ENCODE results near the gene UBB. TPM values are rescaled to one million over a fixed set of nuclear protein-coding genes. Genes with fewer than 3 reads are reported as not detected.
A peak's percentile ranks its signal among the peaks of the same experiment; 100 is the strongest.

UBB gene
- polyA plus RNA-seq, 3 donors, result 1,176 to 1,365 (median 1,282) TPM

DNA sequence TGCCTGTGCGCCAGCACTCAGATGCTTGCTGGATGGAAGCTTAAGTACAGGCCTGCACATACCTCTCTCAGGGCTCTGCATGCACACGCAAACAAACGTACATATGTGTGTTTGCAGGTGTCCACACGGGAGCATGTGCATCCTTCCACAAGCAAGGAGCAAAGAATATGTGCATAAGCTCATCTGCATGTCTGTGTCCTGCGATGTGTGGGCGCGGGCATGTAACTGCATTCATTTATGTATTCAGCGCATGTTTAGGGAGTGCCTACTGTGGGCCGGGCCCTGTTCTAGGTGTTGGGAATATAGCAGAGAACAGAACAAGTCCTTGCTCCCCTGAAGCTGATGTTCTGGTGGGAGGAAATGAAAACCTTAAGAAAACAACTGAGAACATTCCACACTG is 48.2 kb downstream of the UBB start:
- intact Hi-C loops (cut with micrococcal nuclease), result no loop called here
- Histone ChIP-seq H3K4me3 (replicated peaks in 1 of 3; ENCODE audit: low read depth in 2 of 3, low read length in 3 of 3) (no peak overlapping the region), H4K20me1 (ENCODE audit: insufficient read depth, low read length) (peaks cover 5% of the 10 kb centered on the region), H3K4me2 (replicated peaks; ENCODE audit: extremely low read depth, low read length, poor library complexity, severe bottlenecking) (no peak overlapping the region), H2AFZ (ENCODE audit: insufficient read depth, low read depth, low read length, poor library complexity, severe bottlenecking) (no peak overlapping the region), H3K9me3 (replicated peaks in 1 of 2; ENCODE audit: control insufficient read depth in 1 of 2, insufficient read depth in 1 of 2, low read length in 2 of 2) (no peaks in the 10 kb centered on the region), H3K27me3 (ENCODE audit: control insufficient read depth in 2 of 2, insufficient read depth in 2 of 2, low read length in 2 of 2) (no peaks in the 10 kb centered on the region), H3K79me2 (ENCODE audit: insufficient read depth, low read length) (no peaks in the 10 kb centered on the region), H3K27ac (ENCODE audit: low read depth in 1 of 2, low read length in 2 of 2) (no peak overlapping the region), H3K4me1 (ENCODE audit: control insufficient read depth in 1 of 2, insufficient read depth in 2 of 2, low read length in 2 of 2) (no peaks in the 10 kb centered on the region), H3K9ac (ENCODE audit: insufficient read depth, low read length, poor library complexity, severe bottlenecking) (no peak overlapping the region), H3K36me3 (replicated peaks in 1 of 2; ENCODE audit: control insufficient read depth in 1 of 2, insufficient read depth in 2 of 2, low read length in 2 of 2) (peaks cover 56 to 81% of the 10 kb centered on the region in 2 donors)
- no peaks in the 10 kb centered on the region for H3K9me3 Mint-ChIP-seq
- no peak for TF ChIP-seq CTCF (IDR thresholded peaks at IDR 0.05)
- H3K27me3 Mint-ChIP-seq (ENCODE audit: low read depth in 3 of 3), result peaks cover 0 to 1% (median 0%) of the 10 kb centered on the region in 3 donors
- DNase-seq, result no peak
- no peaks in the 10 kb centered on the region for H3K4me1 Mint-ChIP-seq
- peaks cover 64 to 91% of the 10 kb centered on the region in 2 donors for H3K36me3 Mint-ChIP-seq
- peak overlapping the region in 1 of 7 donors; percentile 54 for H3K27ac Mint-ChIP-seq
- 97% methylated on average over 9 of the region's 9 CpGs for WGBS (ENCODE audit: insufficient coverage)
- H3K4me3 Mint-ChIP-seq, result no peak overlapping the region

GRCh38 chr17:16430650-16431049 is 49.8 kb downstream of the UBB start:
- Mint-ChIP-seq H3K9me3 (peaks cover 0 to 1% (median 0%) of the 10 kb centered on the region in 7 donors), H3K4me1 (peaks cover 4% of the 10 kb centered on the region), H3K27ac (no peak overlapping the region), H3K36me3 (peaks cover 53 to 76% of the 10 kb centered on the region in 2 donors), H3K27me3 (ENCODE audit: low read depth in 3 of 3) (peaks cover 0 to 1% (median 0%) of the 10 kb centered on the region in 3 donors), H3K4me3 (no peak overlapping the region)
- no peak overlapping the region for H3K27ac ChIP-seq (ENCODE audit: low read depth in 1 of 2, low read length in 2 of 2)
- intact Hi-C loops (cut with micrococcal nuclease), result no loop called here
- no peaks in the 10 kb centered on the region for H3K27me3 ChIP-seq (ENCODE audit: control insufficient read depth in 2 of 2, insufficient read depth in 2 of 2, low read length in 2 of 2)
- TF ChIP-seq CTCF (IDR thresholded peaks at IDR 0.05), result no peak
- H3K9ac ChIP-seq (ENCODE audit: insufficient read depth, low read length, poor library complexity, severe bottlenecking), result no peak overlapping the region
- no peak for DNase-seq
- no peaks in the 10 kb centered on the region for H3K79me2 ChIP-seq (ENCODE audit: insufficient read depth, low read length)
- H3K36me3 ChIP-seq (replicated peaks in 1 of 2; ENCODE audit: control insufficient read depth in 1 of 2, insufficient read depth in 2 of 2, low read length in 2 of 2), result peaks cover 50 to 67% of the 10 kb centered on the region in 2 donors
- no peak overlapping the region for H3K4me2 ChIP-seq (replicated peaks; ENCODE audit: extremely low read depth, low read length, poor library complexity, severe bottlenecking)
- no peaks in the 10 kb centered on the region for H3K9me3 ChIP-seq (replicated peaks in 1 of 2; ENCODE audit: control insufficient read depth in 1 of 2, insufficient read depth in 1 of 2, low read length in 2 of 2)
- no peak overlapping the region for H3K4me3 ChIP-seq (replicated peaks in 1 of 3; ENCODE audit: low read depth in 2 of 3, low read length in 3 of 3)
- H2AFZ ChIP-seq (ENCODE audit: insufficient read depth, low read depth, low read length, poor library complexity, severe bottlenecking), result no peak overlapping the region
- no peaks in the 10 kb centered on the region for H3K4me1 ChIP-seq (ENCODE audit: control insufficient read depth in 1 of 2, insufficient read depth in 2 of 2, low read length in 2 of 2)
- WGBS (ENCODE audit: insufficient coverage), result 94% methylated on average over 4 of the region's 6 CpGs
- peaks cover 9% of the 10 kb centered on the region for H4K20me1 ChIP-seq (ENCODE audit: insufficient read depth, low read length)
